Measurements from ENCODE around the gene MRS2.

DNA sequence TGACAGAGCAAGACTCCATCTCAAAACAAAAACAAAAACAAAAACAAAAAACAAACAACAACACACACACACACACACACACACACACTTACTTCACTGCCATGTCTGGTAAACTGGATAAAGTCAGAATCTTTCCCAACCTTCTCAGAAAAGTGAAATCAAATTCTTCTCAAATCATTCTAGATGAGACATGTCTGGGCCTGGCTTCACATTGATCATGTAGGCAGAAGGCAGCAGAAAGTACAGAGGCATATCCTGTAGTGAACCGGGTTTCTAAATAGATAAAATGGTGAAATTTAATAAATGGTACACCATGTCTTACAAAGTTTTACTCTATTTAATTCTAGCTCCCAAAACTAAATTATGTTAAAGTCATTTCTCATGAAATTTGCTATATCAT lies 14.9 kb upstream of the MRS2 start:
- TF ChIP-seq CTCF (IDR thresholded peaks at IDR 0.05; ENCODE audit: poor library complexity, severe bottlenecking) = no peak
- TF ChIP-seq EP300 (conservative IDR thresholded peaks at IDR 0.05; ENCODE audit: poor library complexity, severe bottlenecking) = no peak
- no peak for TF ChIP-seq POLR2AphosphoS5 (IDR thresholded peaks at IDR 0.05)
- TF ChIP-seq EZH2 (IDR thresholded peaks at IDR 0.05; ENCODE audit: borderline replicate concordance, insufficient read depth, low read length, poor library complexity, severe bottlenecking) = no peak
- TF ChIP-seq MXI1 (conservative IDR thresholded peaks at IDR 0.05; ENCODE audit: poor library complexity, severe bottlenecking) = no peak
- no peak for TF ChIP-seq SMC3 (conservative IDR thresholded peaks at IDR 0.05; ENCODE audit: poor library complexity)
- TF ChIP-seq REST (IDR thresholded peaks at IDR 0.05; ENCODE audit: borderline replicate concordance) = no peak
- TF ChIP-seq TAF1 (IDR thresholded peaks at IDR 0.05; ENCODE audit: low read depth) = no peak
